GM19468 (cell line): Measurements from ENCODE around the gene S100P.
"Not testable (repeated sequence)": the region's sequence is repeated elsewhere in the genome, so short reads cannot be mapped to it uniquely, and the experiment has no call there.

Source experiments
- ATAC-seq: cut with Tn5 transposase; IDR thresholded peaks from one replicate; pipeline ENCODE4 v1.9.1; 2021; ENCODE audit warnings: mild to moderate bottlenecking, moderate library complexity, moderate number of reproducible peaks; ENCODE audit not compliant: unreplicated experiment; ENCODE audit errors: extremely low read depth

Gene S100P

GRCh38 chr4:6693231-6694176 is at the start of gene S100P:
S100P (plus strand) TSS chr4:6693878; CDS start chr4:6693933, 55 bp downstream.
- ATAC-seq = no peak

GRCh38 chr4:6644792-6645530 is 48.7 kb upstream of the S100P start:
- no peak for ATAC-seq

- ATAC-seq = no peak
Measured at GRCh38 chr4:6647169-6647568, 46.5 kb upstream of the S100P start.

- ATAC-seq = no peak
Measured at GRCh38 chr4:6647582-6648230, 46.0 kb upstream of the S100P start.

GRCh38 chr4:6649216-6649615 is 44.5 kb upstream of the S100P start:
- no peak for ATAC-seq

GRCh38 chr4:6654211-6654610 is 39.5 kb upstream of the S100P start:
- ATAC-seq = not testable (repeated sequence)

- ATAC-seq = not testable (repeated sequence)
Measured at GRCh38 chr4:6655291-6655690, 38.4 kb upstream of the S100P start.

- ATAC-seq = no peak
Measured at GRCh38 chr4:6655924-6656323, 37.8 kb upstream of the S100P start.

GRCh38 chr4:6657242-6658208 is 36.2 kb upstream of the S100P start:
- ATAC-seq = no peak

GRCh38 chr4:6658209-6658595 is 35.5 kb upstream of the S100P start:
- ATAC-seq = no peak

GRCh38 chr4:6658597-6659075 is 35.0 kb upstream of the S100P start:
- ATAC-seq = no peak

GRCh38 chr4:6659897-6660296 is 33.8 kb upstream of the S100P start:
- no peak for ATAC-seq

- no peak for ATAC-seq
Measured at GRCh38 chr4:6660430-6660829, 33.2 kb upstream of the S100P start.

GRCh38 chr4:6662591-6662990 is 31.1 kb upstream of the S100P start:
- ATAC-seq = no peak

GRCh38 chr4:6663596-6664393 is 29.9 kb upstream of the S100P start:
- no peak for ATAC-seq

- no peak for ATAC-seq
Measured at GRCh38 chr4:6665320-6665654, 28.4 kb upstream of the S100P start.

- ATAC-seq = no peak
Measured at GRCh38 chr4:6668391-6668790, 25.3 kb upstream of the S100P start.

- ATAC-seq = no peak
Measured at GRCh38 chr4:6671648-6672047, 22.0 kb upstream of the S100P start.

- ATAC-seq = no peak
Measured at GRCh38 chr4:6672131-6672530, 21.5 kb upstream of the S100P start.
